Measurements from ENCODE around the gene NDP. TPM values are rescaled to one million over a fixed set of nuclear protein-coding genes. Genes with fewer than 3 reads are reported as not detected.

NDP gene
- total and polyA plus RNA-seq, 2 donors (not counting 1 experiment from before 2014, with no cell fraction given), result not detected

GRCh38 chrX:43963726-43964125 lies 9.5 kb downstream of the NDP start:
- Histone ChIP-seq H3K9me3 (ENCODE audit: control extremely low read depth in 1 of 3, control insufficient read depth in 2 of 3, insufficient read depth in 1 of 3, low read length in 2 of 3) (peaks cover 0 to 4% (median 0%) of the 10 kb centered on the region in 3 donors), H3K36me3 (replicated peaks in 1 of 2; ENCODE audit: control extremely low read depth in 1 of 2, control insufficient read depth in 1 of 2, extremely low read depth in 1 of 2, insufficient read depth in 2 of 2, low read length in 1 of 2) (no peaks in the 10 kb centered on the region), H4K20me1 (ENCODE audit: control insufficient read depth, insufficient read depth, low read length, poor library complexity, severe bottlenecking) (no peaks in the 10 kb centered on the region), H3K4me1 (ENCODE audit: control insufficient read depth in 2 of 2, insufficient read depth in 2 of 2, low read length in 2 of 2) (no peaks in the 10 kb centered on the region), H3K4me2 (replicated peaks; ENCODE audit: low read depth, low read length, poor library complexity, severe bottlenecking) (no peak overlapping the region), H3K4me3 (ENCODE audit: control extremely low read depth in 1 of 5, extremely low read depth in 1 of 5, insufficient read depth in 1 of 5, low read depth in 2 of 5, low read length in 4 of 5) (no peak overlapping the region), H3K27ac (ENCODE audit: low read length in 2 of 2) (no peak overlapping the region), H2AFZ (ENCODE audit: insufficient read depth, low read depth, low read length, poor library complexity, severe bottlenecking) (no peak overlapping the region), H3K27me3 (replicated peaks in 1 of 4; ENCODE audit: control extremely low read depth in 1 of 4, control insufficient read depth in 3 of 4, insufficient read depth in 4 of 4, low read length in 3 of 4) (no peaks in the 10 kb centered on the region), H3K79me2 (ENCODE audit: control insufficient read depth, insufficient read depth, low read length) (no peaks in the 10 kb centered on the region), H3K9ac (ENCODE audit: low read length) (no peak overlapping the region)
- intact Hi-C loops (cut with micrococcal nuclease), result no loop called here
- no peak overlapping the region for H3K27ac Mint-ChIP-seq
- peaks cover 2% of the 10 kb centered on the region for H3K9me3 Mint-ChIP-seq (ENCODE audit: insufficient read depth)
- H3K4me1 Mint-ChIP-seq, result no peaks in the 10 kb centered on the region
- TF ChIP-seq EZH2 (IDR thresholded peaks at IDR 0.05; ENCODE audit: borderline replicate concordance, insufficient read depth, low read depth, low read length, poor library complexity, severe bottlenecking) (no peak), CTCF (IDR thresholded peaks at IDR 0.05) (no peak)
- POLR2A ChIA-PET, result no interaction called here
- H3K27me3 Mint-ChIP-seq, result no peaks in the 10 kb centered on the region
- no peak overlapping the region for H3K4me3 Mint-ChIP-seq
- no CpG with 5 or more reads among the region's 3 CpGs for WGBS (ENCODE audit: insufficient coverage)
- DNase-seq, result no peak
- CTCF ChIA-PET, result no interaction called here
- ATAC-seq (ENCODE audit: low read depth), result no peak

GRCh38 chrX:43962636-43963035 lies 10.6 kb downstream of the NDP start:
- Histone ChIP-seq H2AFZ (ENCODE audit: insufficient read depth, low read depth, low read length, poor library complexity, severe bottlenecking) (no peak overlapping the region), H3K27ac (ENCODE audit: low read length in 2 of 2) (no peak overlapping the region), H4K20me1 (ENCODE audit: control insufficient read depth, insufficient read depth, low read length, poor library complexity, severe bottlenecking) (no peaks in the 10 kb centered on the region), H3K4me2 (replicated peaks; ENCODE audit: low read depth, low read length, poor library complexity, severe bottlenecking) (no peak overlapping the region), H3K36me3 (replicated peaks in 1 of 2; ENCODE audit: control extremely low read depth in 1 of 2, control insufficient read depth in 1 of 2, extremely low read depth in 1 of 2, insufficient read depth in 2 of 2, low read length in 1 of 2) (no peaks in the 10 kb centered on the region), H3K4me1 (ENCODE audit: control insufficient read depth in 2 of 2, insufficient read depth in 2 of 2, low read length in 2 of 2) (no peaks in the 10 kb centered on the region), H3K79me2 (ENCODE audit: control insufficient read depth, insufficient read depth, low read length) (no peaks in the 10 kb centered on the region), H3K9me3 (ENCODE audit: control extremely low read depth in 1 of 3, control insufficient read depth in 2 of 3, insufficient read depth in 1 of 3, low read length in 2 of 3) (peaks cover 0 to 4% (median 0%) of the 10 kb centered on the region in 3 donors), H3K4me3 (ENCODE audit: control extremely low read depth in 1 of 5, extremely low read depth in 1 of 5, insufficient read depth in 1 of 5, low read depth in 2 of 5, low read length in 4 of 5) (no peak overlapping the region), H3K9ac (ENCODE audit: low read length) (no peak overlapping the region), H3K27me3 (replicated peaks in 1 of 4; ENCODE audit: control extremely low read depth in 1 of 4, control insufficient read depth in 3 of 4, insufficient read depth in 4 of 4, low read length in 3 of 4) (no peaks in the 10 kb centered on the region)
- no peak overlapping the region for H3K27ac Mint-ChIP-seq
- no peak for DNase-seq
- CTCF ChIA-PET, result no interaction called here
- POLR2A ChIA-PET, result no interaction called here
- ATAC-seq (ENCODE audit: low read depth), result no peak
- WGBS (ENCODE audit: insufficient coverage), result 99% methylated on average over 8 of the region's 9 CpGs
- H3K4me1 Mint-ChIP-seq, result no peaks in the 10 kb centered on the region
- H3K4me3 Mint-ChIP-seq, result no peak overlapping the region
- H3K27me3 Mint-ChIP-seq, result peaks cover 4% of the 10 kb centered on the region
- intact Hi-C loops (cut with micrococcal nuclease), result no loop called here
- H3K9me3 Mint-ChIP-seq (ENCODE audit: insufficient read depth), result peaks cover 2% of the 10 kb centered on the region
- TF ChIP-seq CTCF (IDR thresholded peaks at IDR 0.05) (no peak), EZH2 (IDR thresholded peaks at IDR 0.05; ENCODE audit: borderline replicate concordance, insufficient read depth, low read depth, low read length, poor library complexity, severe bottlenecking) (no peak)
